Measurements from ENCODE around the gene XPOT. TPM values are rescaled to one million over a fixed set of nuclear protein-coding genes. Genes with fewer than 3 reads are reported as not detected.
"Not testable (repeated sequence)": the region's sequence is repeated elsewhere in the genome, so short reads cannot be mapped to it uniquely, and the experiment has no call there.

The XPOT gene
- 46.5 TPM for total RNA-seq (ENCODE audit: unreplicated experiment)
- long read RNA-seq, full-length matches to known transcripts, result 4 of 5 reads
- long read RNA-seq, partial matches to known transcripts, result 1 of 5 reads
- long read RNA-seq, other reads (novel, unspliced or antisense), result 0 of 5 reads

GRCh38 chr12:64403707-64404469 is at the start of gene XPOT:
Gene XPOT, plus strand, starts transcription at chr12:64404392. Its CDS starts 5,644 bp downstream, at chr12:64410036.
- Mint-ChIP-seq H3K4me1 (ENCODE audit: unreplicated experiment) (peaks cover 5% of the 10 kb centered on the region), H3K36me3 (ENCODE audit: low read depth, unreplicated experiment) (no peaks in the 10 kb centered on the region), H3K27ac (ENCODE audit: unreplicated experiment) (peak within 1 kb of the TSS; percentile 89), H3K27me3 (ENCODE audit: unreplicated experiment) (peaks cover 4% of the 10 kb centered on the region), H3K4me3 (ENCODE audit: unreplicated experiment) (peak within 1 kb of the TSS; percentile 92), H3K9me3 (ENCODE audit: unreplicated experiment) (no peaks in the 10 kb centered on the region)
- DNase-seq (ENCODE audit: low spot score), result peak; percentile 90
- no peak for TF ChIP-seq CTCF (IDR thresholded peaks at IDR 0.05; ENCODE audit: unreplicated experiment)

- not testable (repeated sequence) for H3K9me3 Mint-ChIP-seq (ENCODE audit: unreplicated experiment); H3K4me1 Mint-ChIP-seq (ENCODE audit: unreplicated experiment)
Observed at GRCh38 chr12:64356209-64356608, 48.0 kb upstream of the XPOT start.

GRCh38 chr12:64361173-64361572 is 43.0 kb upstream of the XPOT start:
- H3K27ac Mint-ChIP-seq (ENCODE audit: unreplicated experiment); H3K27me3 Mint-ChIP-seq (ENCODE audit: unreplicated experiment); DNase-seq (ENCODE audit: low spot score); H3K9me3 Mint-ChIP-seq (ENCODE audit: unreplicated experiment); H3K36me3 Mint-ChIP-seq (ENCODE audit: low read depth, unreplicated experiment); H3K4me3 Mint-ChIP-seq (ENCODE audit: unreplicated experiment); H3K4me1 Mint-ChIP-seq (ENCODE audit: unreplicated experiment): not testable (repeated sequence)

More at GRCh38 chr12:64356209-64356608, 48.0 kb upstream of the XPOT start:
- not testable (repeated sequence) for DNase-seq (ENCODE audit: low spot score); H3K36me3 Mint-ChIP-seq (ENCODE audit: low read depth, unreplicated experiment); H3K27me3 Mint-ChIP-seq (ENCODE audit: unreplicated experiment); H3K27ac Mint-ChIP-seq (ENCODE audit: unreplicated experiment)
- H3K4me3 Mint-ChIP-seq (ENCODE audit: unreplicated experiment), result peak overlapping the region; percentile 77

- H3K36me3 Mint-ChIP-seq (ENCODE audit: low read depth, unreplicated experiment), result no peaks in the 10 kb centered on the region
- TF ChIP-seq CTCF (IDR thresholded peaks at IDR 0.05; ENCODE audit: unreplicated experiment), result no peak
- no peak overlapping the region for H3K27ac Mint-ChIP-seq (ENCODE audit: unreplicated experiment)
- H3K4me1 Mint-ChIP-seq (ENCODE audit: unreplicated experiment), result no peaks in the 10 kb centered on the region
- no peak for DNase-seq (ENCODE audit: low spot score)
- H3K4me3 Mint-ChIP-seq (ENCODE audit: unreplicated experiment), result no peak overlapping the region
- no peaks in the 10 kb centered on the region for H3K9me3 Mint-ChIP-seq (ENCODE audit: unreplicated experiment)
- no peaks in the 10 kb centered on the region for H3K27me3 Mint-ChIP-seq (ENCODE audit: unreplicated experiment)
Observed at GRCh38 chr12:64362721-64363305, 41.4 kb upstream of the XPOT start.

- no peak for TF ChIP-seq CTCF (IDR thresholded peaks at IDR 0.05; ENCODE audit: unreplicated experiment)
- no peaks in the 10 kb centered on the region for H3K27me3 Mint-ChIP-seq (ENCODE audit: unreplicated experiment)
- no peaks in the 10 kb centered on the region for H3K9me3 Mint-ChIP-seq (ENCODE audit: unreplicated experiment)
- H3K4me1 Mint-ChIP-seq (ENCODE audit: unreplicated experiment), result no peaks in the 10 kb centered on the region
- H3K36me3 Mint-ChIP-seq (ENCODE audit: low read depth, unreplicated experiment), result no peaks in the 10 kb centered on the region
- H3K27ac Mint-ChIP-seq (ENCODE audit: unreplicated experiment), result no peak overlapping the region
- H3K4me3 Mint-ChIP-seq (ENCODE audit: unreplicated experiment), result no peak overlapping the region
- no peak for DNase-seq (ENCODE audit: low spot score)
Observed at GRCh38 chr12:64383675-64384074, 20.5 kb upstream of the XPOT start.

GRCh38 chr12:64385019-64385418 is 19.2 kb upstream of the XPOT start:
- no peak overlapping the region for H3K27ac Mint-ChIP-seq (ENCODE audit: unreplicated experiment)
- no peaks in the 10 kb centered on the region for H3K4me1 Mint-ChIP-seq (ENCODE audit: unreplicated experiment)
- H3K36me3 Mint-ChIP-seq (ENCODE audit: low read depth, unreplicated experiment), result no peaks in the 10 kb centered on the region
- no peak for TF ChIP-seq CTCF (IDR thresholded peaks at IDR 0.05; ENCODE audit: unreplicated experiment)
- H3K27me3 Mint-ChIP-seq (ENCODE audit: unreplicated experiment), result peaks cover 1% of the 10 kb centered on the region
- DNase-seq (ENCODE audit: low spot score), result no peak
- no peak overlapping the region for H3K4me3 Mint-ChIP-seq (ENCODE audit: unreplicated experiment)
- H3K9me3 Mint-ChIP-seq (ENCODE audit: unreplicated experiment), result no peaks in the 10 kb centered on the region

All from endothelial cell (in vitro differentiated cells).